Neural cell (in vitro differentiated cells): ENCODE data around the gene L2HGDH.

Experiments
- CTCF ChIP-seq: fragments of 450-650 bp; IDR thresholded peaks from 2 replicates; pipeline ENCODE4 v1.5.1; 2014; ENCODE audit warnings: antibody characterized with exemption, mild to moderate bottlenecking, moderate library complexity; ENCODE audit not compliant: poor library complexity, severe bottlenecking
- REST ChIP-seq: IDR thresholded peaks from 2 replicates; pipeline ENCODE4 v1.6.1; 2012; ENCODE audit warnings: borderline replicate concordance

DNA sequence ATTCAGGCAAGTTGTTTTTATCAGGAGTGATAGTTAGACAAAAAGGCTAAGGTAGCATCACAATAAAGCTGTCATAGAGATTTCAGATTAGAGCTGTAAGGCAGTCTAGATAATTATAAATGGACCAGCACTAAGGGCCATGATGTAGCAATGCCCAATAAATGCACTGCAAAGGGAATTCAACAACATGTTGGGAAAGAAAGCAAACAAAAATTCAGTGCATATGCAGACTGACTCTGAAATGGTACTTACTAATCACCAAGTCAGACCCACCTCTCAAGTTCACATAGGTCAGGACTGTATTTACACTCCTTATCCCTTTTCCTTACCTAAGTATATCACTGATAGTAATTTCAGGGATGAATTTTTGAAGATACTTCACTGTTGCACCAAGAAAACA lies 47.0 kb downstream of the L2HGDH start:
- TF ChIP-seq REST (no peak), CTCF (no peak)
